Measurements from ENCODE around the gene MED9. TPM values are rescaled to one million over a fixed set of nuclear protein-coding genes. Genes with fewer than 3 reads are reported as not detected.

Gene MED9
- polyA plus RNA-seq, 1 of the 3 experiments (the other 2 are of a cell fraction): 10.1 TPM

GRCh38 chr17:17518951-17519350 is 42.2 kb downstream of the MED9 start:
- ChIA-PET CTCF (interaction anchor here (1.5 to 8.3 kb wide), 3 partner anchors 22 to 123 kb away, joined by 5 to 42 read pairs (median 7); partner anchors contain the start of gene RASD1), POLR2A (no interaction called here)
- no peak overlapping the region for H3K4me3 ChIP-seq (ENCODE audit: low read depth in 2 of 2, low read length in 1 of 2)

More at GRCh38 chr17:17518951-17519350, 42.2 kb downstream of the MED9 start:
- Histone ChIP-seq H3F3A (replicated peaks; ENCODE audit: insufficient read depth) (no peaks in the 10 kb centered on the region), H3K9me3 (no peaks in the 10 kb centered on the region), H3K4me1 (ENCODE audit: control insufficient read depth in 1 of 2, insufficient read depth in 2 of 2, low read depth in 1 of 2, low read length in 1 of 2) (peaks cover 0 to 42% of the 10 kb centered on the region in 2 experiments; a peak in 1 of 4 replicates), H3K27ac (ENCODE audit: low read depth in 2 of 2, low read length in 1 of 2) (no peak overlapping the region), H3K79me2 (ENCODE audit: insufficient read depth) (no peaks in the 10 kb centered on the region), H3K9me2 (no peaks in the 10 kb centered on the region), H3K4me2 (no peak overlapping the region), H3K9ac (no peak overlapping the region), H3K27me3 (ENCODE audit: insufficient read depth) (no peaks in the 10 kb centered on the region), H4K20me1 (ENCODE audit: insufficient read depth) (0 out of 2 replicates have a peak, but pooled peaks cover 3% of the 10 kb centered on the region), H3K36me3 (replicated peaks in 1 of 2; ENCODE audit: control insufficient read depth in 1 of 2, insufficient read depth in 2 of 2, low read length in 1 of 2) (no peaks in the 10 kb centered on the region), H2AFZ (ENCODE audit: low read depth) (no peak overlapping the region)
- no peak for DNase-seq
- TF ChIP-seq MEF2A (IDR thresholded peaks at IDR 0.05; ENCODE audit: borderline replicate concordance, low read depth): no peak
- no peak for TF ChIP-seq TEAD4 (IDR thresholded peaks at IDR 0.05; ENCODE audit: borderline replicate concordance, insufficient read depth)
- no peak for TF ChIP-seq FOSL2 (IDR thresholded peaks at IDR 0.05; ENCODE audit: borderline replicate concordance, low read depth)
- TF ChIP-seq FOXM1 (IDR thresholded peaks at IDR 0.05; ENCODE audit: low read depth): no peak
- TF ChIP-seq, protein P1, sequence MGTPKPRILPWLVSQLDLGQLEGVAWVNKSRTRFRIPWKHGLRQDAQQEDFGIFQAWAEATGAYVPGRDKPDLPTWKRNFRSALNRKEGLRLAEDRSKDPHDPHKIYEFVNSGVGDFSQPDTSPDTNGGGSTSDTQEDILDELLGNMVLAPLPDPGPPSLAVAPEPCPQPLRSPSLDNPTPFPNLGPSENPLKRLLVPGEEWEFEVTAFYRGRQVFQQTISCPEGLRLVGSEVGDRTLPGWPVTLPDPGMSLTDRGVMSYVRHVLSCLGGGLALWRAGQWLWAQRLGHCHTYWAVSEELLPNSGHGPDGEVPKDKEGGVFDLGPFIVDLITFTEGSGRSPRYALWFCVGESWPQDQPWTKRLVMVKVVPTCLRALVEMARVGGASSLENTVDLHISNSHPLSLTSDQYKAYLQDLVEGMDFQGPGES (IDR thresholded peaks at IDR 0.05; ENCODE audit: low read depth, low read length): no peak
- TF ChIP-seq YY1 (IDR thresholded peaks at IDR 0.05; ENCODE audit: low read depth): no peak
- no peak for TF ChIP-seq JUND (IDR thresholded peaks at IDR 0.05)
- no peak for TF ChIP-seq NFIC (IDR thresholded peaks at IDR 0.05; ENCODE audit: borderline replicate concordance)
- no peak for TF ChIP-seq USF2 (IDR thresholded peaks at IDR 0.05; ENCODE audit: borderline replicate concordance, low read depth, low read length)
- no peak for TF ChIP-seq EZH2phosphoT487 (IDR thresholded peaks at IDR 0.05; ENCODE audit: borderline replicate concordance, low read depth)
- TF ChIP-seq CHD2 (IDR thresholded peaks at IDR 0.05; ENCODE audit: low read length, partially characterized antibody): no peak
- no peak for TF ChIP-seq RFX5 (IDR thresholded peaks at IDR 0.05; ENCODE audit: low read length)
- TF ChIP-seq SIN3A (IDR thresholded peaks at IDR 0.05; ENCODE audit: borderline replicate concordance, low read depth, low read length): no peak
- TF ChIP-seq, protein P2, sequence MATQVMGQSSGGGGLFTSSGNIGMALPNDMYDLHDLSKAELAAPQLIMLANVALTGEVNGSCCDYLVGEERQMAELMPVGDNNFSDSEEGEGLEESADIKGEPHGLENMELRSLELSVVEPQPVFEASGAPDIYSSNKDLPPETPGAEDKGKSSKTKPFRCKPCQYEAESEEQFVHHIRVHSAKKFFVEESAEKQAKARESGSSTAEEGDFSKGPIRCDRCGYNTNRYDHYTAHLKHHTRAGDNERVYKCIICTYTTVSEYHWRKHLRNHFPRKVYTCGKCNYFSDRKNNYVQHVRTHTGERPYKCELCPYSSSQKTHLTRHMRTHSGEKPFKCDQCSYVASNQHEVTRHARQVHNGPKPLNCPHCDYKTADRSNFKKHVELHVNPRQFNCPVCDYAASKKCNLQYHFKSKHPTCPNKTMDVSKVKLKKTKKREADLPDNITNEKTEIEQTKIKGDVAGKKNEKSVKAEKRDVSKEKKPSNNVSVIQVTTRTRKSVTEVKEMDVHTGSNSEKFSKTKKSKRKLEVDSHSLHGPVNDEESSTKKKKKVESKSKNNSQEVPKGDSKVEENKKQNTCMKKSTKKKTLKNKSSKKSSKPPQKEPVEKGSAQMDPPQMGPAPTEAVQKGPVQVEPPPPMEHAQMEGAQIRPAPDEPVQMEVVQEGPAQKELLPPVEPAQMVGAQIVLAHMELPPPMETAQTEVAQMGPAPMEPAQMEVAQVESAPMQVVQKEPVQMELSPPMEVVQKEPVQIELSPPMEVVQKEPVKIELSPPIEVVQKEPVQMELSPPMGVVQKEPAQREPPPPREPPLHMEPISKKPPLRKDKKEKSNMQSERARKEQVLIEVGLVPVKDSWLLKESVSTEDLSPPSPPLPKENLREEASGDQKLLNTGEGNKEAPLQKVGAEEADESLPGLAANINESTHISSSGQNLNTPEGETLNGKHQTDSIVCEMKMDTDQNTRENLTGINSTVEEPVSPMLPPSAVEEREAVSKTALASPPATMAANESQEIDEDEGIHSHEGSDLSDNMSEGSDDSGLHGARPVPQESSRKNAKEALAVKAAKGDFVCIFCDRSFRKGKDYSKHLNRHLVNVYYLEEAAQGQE (IDR thresholded peaks at IDR 0.05; ENCODE audit: low read depth, low read length): no peak
- no peak for TF ChIP-seq RAD21 (IDR thresholded peaks at IDR 0.05; ENCODE audit: low read length)
- TF ChIP-seq TAF1 (IDR thresholded peaks at IDR 0.05; ENCODE audit: borderline replicate concordance, low read depth, low read length): no peak
- TF ChIP-seq GABPA (IDR thresholded peaks at IDR 0.05; ENCODE audit: low read depth): no peak
- no peak for TF ChIP-seq MXI1 (IDR thresholded peaks at IDR 0.05; ENCODE audit: low read depth, low read length)
- 76% methylated on average over 3 of the region's 5 CpGs for WGBS (ENCODE audit: low lambda C conversion rate)
